CD4-positive, alpha-beta T cell treated with Interferon gamma for 1 hour (primary cell): Measurements from ENCODE around the gene CNN2.

ENCODE experiments used
- DNase-seq: peaks from one replicate; pipeline ENCODE4 v3.0.0-alpha.2; 2020

CNN2 gene

DNA sequence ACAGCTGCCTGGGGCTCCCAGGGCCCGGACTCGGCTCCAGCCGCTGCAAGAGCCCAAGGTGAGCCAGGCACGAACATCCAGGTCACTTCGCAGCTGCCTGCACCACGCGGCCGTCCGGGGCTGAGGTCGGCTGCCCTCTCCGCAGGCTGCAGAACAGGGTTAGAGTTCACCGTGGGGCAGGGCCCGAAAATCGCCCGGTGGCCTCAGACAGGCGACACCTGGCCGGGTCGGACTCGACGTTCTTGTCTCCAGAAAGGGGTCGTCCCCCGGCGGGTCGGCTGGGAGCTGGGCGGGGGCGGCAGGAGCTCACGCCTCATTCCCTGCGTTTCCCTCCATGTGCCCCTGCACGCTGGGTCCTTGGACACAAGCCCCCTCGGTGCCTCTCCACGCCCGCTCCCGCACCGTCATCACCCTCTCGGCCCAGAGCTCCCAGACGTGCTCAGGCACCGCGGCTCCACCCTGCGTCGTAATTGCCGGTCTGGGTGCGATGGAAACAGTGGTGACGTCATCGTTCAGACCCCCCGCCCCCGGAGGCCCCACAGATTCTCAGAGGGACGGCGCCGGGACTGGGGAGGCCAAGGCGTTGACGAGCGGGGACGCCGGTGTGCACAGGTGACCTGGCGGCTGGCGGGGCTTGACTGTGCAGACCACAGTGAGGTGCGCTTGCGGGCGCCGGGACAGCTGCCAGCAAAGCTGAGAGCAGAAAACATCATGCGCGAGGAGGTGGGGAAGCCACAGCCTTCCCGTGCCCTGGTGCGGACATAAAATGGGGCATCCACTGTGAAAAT is 30.2 kb upstream of the CNN2 start:
- peak; percentile 88 for DNase-seq

DNA sequence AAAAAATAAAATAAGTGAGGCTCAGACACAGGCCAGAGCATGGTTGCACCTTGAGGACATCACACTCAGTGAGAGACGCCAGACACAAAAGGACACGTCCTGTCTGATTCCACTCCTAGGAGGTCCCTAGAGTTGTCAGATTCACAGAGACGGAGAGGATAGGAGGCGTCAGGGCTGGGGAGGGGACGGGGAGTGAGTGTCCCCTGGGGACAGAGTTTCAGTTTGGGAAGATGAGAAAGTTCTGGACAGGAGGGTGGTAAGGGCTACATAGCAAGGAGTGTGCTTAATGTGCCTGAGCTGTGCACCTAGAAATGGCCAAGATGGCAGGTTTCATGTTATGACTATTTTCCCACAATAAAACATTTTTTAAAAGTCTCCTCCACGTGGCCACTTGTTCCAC is 28.3 kb upstream of the CNN2 start:
- no peak for DNase-seq

DNA sequence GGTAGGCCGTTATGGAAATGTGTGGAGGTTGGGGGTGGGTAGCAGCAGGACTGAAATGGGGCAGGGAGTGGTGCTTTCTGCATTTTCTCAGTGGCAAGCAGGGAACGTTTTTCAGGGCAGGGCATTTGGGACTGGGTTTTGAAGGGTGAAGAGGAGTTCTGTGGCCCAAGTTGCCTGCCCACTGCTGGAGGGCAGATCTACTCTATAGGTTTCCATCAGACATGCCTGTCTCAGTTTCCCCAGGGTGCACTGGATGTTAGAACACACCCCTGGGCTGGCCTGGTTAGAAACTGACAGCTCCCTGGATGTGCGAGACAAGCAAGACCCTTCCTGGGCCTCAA is 27.1 kb upstream of the CNN2 start:
- DNase-seq = no peak

DNA sequence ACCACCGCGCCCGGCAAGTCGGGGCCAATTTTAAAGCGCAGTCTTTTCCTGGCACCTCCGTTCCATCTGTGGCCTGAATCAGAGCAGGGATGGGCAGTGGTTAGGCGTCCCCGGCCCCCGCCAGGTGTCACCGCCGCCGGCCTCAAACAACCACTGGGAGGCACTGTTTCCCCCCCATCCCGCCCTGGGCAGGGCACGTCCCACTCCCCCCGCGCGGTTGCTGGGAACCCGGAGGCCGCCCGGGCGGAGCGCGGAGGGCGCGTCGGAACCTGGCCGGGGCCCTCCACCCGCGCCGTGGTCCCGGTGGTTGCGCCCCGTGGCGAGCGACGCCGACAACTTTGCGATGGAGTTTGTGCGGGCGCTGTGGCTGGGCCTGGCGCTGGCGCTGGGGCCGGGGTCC is 26.3 kb upstream of the CNN2 start, which contains the start of gene GRIN3B:
Gene GRIN3B, plus strand, starts transcription at position 325 of the 400 bp plus-strand sequence. Its CDS starts 19 bp downstream, at position 344.
- peak; percentile 65 for DNase-seq

DNA sequence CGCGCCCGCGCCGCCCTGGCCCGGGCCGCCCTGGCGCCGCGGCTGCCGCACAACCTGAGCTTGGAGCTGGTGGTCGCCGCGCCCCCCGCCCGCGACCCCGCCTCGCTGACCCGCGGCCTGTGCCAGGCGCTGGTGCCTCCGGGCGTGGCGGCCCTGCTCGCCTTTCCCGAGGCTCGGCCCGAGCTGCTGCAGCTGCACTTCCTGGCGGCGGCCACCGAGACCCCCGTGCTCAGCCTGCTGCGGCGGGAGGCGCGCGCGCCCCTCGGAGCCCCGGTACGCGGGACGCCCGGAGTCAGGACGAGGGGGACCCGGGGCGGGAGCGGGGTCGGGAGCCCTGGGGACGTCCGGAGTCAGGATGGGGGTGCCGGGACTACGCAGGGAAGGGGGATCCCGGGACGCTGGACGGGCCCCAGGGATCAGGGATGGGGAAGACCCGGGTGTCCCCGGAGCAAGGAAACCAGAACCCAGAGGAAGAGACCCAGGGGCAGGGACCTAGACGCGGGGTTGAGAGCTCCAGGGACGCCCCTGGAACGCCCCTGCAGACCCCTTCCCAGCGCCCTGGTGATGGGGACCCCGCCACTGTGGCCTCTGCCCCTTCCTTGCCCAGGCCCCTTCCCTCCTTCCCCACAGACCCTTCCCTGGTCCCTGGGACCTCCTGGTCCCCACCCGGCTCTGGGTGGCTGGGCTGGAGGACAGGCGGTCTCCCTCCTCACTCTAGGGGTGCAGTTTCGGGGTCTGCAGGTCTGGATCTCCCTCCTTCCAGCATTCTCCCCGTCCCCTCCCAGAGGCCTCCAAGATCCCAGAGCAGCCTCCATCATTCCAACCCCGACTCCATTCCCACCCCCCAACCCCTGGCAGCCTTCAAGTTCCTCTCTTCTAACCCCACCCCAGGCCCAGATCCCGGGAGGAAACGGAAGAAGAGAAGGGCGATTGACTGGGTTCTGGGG is 25.5 kb upstream of the CNN2 start:
- no peak for DNase-seq

DNA sequence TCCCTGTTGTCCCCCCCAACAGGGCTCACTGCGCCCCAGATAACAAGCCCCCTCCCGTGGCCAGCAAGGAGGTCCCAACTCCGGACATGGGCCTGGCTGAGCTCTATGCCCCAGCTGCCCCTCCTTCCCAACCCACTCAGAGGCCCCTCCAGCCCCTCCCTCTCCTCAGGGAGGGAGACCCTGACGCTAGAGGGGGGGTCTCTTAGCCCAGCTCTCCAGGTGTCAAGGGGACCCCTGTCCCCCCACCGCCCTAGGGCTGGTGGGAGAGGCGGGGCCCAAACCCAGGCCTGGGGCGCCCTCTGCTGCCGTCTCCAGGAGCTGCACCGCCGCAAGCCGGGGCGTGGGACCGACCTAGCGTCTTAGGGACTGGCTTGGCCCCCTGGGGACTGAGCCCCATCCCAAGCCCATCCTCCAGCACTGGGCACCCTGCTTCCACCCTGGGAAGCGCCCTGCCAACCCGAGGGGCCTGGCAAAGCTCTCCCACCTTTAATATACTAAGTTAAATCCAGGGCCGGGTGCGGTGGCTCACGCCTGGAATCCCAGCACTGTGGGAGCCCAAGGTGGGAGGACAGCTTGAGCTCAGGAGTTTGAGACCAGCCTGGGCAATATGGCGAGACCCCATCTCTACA is 24.8 kb upstream of the CNN2 start:
- DNase-seq = peak; percentile 60

DNA sequence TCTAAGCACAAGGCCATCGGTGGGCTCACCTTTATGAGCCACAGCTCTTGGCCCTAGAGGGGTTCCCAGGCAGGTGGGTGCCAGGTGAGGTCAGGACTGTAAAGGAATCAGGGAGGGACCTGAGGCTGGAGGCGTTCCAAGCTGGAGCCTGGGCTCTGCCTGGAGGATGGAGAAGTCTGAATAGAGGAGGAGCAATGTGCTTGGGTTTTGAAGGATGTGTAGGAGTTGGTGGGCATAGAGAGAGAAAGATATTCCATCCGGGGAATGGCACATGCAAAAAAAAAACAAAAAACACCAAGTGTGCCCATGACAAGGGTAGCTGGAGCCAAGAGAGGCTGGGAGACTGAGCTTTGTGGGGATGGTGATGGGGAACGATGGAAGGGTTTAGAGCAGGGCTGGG is 23.8 kb upstream of the CNN2 start:
- no peak for DNase-seq

DNA sequence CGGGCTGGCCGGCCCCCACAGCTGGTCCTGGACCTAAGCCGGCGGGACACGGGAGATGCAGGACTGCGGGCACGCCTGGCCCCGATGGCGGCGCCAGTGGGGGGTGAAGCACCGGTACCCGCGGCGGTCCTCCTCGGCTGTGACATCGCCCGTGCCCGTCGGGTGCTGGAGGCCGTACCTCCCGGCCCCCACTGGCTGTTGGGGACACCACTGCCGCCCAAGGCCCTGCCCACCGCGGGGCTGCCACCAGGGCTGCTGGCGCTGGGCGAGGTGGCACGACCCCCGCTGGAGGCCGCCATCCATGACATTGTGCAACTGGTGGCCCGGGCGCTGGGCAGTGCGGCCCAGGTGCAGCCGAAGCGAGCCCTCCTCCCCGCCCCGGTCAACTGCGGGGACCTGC is 23.1 kb upstream of the CNN2 start:
- no peak for DNase-seq

DNA sequence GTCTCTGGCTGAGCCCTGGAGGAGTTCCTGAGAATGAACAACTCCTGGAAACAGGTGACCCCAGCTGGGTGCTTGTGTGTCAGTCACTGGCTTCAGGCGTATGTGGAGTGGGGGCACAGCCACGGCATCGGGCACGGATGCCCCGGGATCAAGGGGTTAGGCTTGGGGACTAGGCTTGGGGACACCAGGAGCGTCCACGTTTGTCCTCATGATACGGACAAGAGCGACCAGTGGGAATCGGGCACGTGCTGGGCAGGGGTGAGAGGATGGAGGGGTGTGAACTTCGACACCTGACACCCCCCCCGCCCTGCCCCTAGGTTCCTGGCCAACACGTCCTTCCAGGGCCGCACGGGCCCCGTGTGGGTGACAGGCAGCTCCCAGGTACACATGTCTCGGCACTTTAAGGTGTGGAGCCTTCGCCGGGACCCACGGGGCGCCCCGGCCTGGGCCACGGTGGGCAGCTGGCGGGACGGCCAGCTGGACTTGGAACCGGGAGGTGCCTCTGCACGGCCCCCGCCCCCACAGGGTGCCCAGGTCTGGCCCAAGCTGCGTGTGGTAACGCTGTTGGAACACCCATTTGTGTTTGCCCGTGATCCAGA is 22.1 kb upstream of the CNN2 start:
- DNase-seq = no peak

DNA sequence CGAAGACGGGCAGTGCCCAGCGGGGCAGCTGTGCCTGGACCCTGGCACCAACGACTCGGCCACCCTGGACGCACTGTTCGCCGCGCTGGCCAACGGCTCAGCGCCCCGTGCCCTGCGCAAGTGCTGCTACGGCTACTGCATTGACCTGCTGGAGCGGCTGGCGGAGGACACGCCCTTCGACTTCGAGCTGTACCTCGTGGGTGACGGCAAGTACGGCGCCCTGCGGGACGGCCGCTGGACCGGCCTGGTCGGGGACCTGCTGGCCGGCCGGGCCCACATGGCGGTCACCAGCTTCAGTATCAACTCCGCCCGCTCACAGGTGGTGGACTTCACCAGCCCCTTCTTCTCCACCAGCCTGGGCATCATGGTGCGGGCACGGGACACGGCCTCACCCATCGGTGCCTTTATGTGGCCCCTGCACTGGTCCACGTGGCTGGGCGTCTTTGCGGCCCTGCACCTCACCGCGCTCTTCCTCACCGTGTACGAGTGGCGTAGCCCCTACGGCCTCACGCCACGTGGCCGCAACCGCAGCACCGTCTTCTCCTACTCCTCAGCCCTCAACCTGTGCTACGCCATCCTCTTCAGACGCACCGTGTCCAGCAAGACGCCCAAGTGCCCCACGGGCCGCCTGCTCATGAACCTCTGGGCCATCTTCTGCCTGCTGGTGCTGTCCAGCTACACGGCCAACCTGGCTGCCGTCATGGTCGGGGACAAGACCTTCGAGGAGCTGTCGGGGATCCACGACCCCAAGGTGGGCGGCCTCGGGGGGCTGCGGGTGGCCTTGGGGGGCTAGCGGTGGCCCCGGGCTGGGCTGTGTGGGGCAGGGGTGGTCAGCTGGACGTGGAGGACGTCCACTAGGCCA is 21.4 kb upstream of the CNN2 start:
- DNase-seq = no peak

DNA sequence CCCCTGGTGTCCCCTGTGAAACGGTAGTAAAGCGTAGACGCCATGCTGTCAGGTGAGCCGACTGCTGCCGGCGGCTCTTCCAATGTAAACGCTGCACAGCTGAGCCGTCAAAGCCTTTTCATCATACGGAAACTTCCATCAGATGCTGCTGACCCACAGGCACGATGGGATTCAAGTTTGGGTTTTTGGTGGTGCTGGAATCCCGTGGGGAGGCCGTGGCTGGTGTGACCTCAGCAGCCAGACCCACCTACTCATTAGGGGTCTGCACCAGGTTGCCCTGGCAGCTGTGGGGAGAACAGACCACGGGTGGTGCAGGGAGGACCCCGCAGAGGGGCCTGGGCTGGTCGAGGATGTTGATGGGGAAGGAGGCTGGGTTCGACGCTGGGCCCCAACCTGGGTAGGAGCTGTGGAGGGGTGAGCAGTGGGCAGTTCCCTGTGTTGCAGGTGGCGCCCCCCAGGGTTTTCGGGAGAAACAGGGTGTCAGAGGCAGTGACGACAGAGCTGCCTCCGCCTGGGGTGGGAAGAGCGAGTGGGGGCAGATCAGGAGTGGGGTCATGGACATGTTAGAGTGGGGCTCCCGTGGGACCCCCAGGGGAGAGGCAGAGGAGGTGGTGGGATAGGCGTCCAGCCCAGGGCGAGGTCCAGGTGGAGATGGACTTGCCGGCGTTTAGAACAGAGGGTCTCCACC is 19.6 kb upstream of the CNN2 start:
- no peak for DNase-seq

DNA sequence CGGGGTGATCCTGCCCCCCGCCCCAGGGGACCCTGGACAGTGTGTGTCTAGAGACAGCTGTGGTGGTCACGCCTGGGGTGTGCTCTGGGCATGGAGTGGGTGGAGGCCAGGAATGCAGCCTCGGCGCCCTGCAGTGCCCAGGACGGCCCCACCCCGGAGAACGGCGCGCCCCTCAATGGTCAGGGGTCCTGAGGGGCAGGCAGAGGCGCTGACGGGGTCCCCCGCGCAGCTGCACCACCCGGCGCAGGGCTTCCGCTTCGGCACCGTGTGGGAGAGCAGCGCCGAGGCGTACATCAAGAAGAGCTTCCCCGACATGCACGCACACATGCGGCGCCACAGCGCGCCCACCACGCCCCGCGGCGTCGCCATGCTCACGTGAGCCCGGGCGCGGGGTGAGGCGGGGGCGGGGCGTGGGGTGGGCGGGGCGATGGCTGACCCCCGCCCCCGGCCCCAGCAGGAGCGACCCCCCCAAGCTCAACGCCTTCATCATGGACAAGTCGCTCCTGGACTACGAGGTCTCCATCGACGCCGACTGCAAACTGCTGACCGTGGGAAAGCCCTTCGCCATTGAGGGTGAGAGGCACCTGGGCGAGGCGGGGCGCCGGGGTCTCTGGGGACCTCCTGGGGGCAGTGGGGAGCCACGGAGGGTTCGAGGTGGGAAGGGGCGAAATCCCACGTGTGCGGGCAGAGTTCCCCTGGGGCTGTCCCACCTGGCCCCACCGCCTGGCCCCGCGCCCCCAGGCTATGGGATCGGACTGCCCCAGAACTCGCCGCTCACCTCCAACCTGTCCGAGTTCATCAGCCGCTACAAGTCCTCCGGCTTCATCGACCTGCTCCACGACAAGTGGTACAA is 18.8 kb upstream of the CNN2 start:
- no peak for DNase-seq

DNA sequence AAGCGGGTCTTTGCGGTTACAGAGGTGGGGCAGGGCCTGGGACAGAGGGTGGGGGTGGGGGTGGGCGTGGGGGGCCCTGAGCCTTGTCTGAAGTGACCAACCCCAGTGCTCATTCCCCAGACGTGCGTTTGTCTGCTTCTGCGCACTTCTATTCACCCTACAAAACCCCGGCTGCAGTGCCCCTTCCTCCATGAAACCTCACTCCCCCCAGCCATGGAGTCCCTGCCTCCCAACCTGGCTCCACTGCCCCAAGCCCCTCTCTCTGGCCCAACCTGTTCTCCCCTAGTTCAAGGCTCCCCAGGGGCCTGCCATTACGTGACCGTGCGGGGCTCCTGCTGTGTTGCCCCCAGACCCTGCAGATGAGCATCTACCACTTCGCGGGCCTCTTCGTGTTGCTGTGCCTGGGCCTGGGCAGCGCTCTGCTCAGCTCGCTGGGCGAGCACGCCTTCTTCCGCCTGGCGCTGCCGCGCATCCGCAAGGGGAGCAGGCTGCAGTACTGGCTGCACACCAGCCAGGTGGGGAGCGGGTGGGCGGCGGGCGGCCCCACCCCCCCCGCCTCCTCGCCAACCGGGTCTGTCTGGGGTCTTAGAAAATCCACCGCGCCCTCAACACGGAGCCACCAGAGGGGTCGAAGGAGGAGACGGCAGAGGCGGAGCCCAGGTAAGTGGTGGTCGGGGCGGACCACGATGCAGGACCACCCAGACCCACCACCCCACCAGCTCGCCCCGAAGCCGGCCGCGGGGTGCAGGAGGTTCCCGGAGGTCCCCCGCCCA is 18.0 kb upstream of the CNN2 start:
- DNase-seq = no peak

DNA sequence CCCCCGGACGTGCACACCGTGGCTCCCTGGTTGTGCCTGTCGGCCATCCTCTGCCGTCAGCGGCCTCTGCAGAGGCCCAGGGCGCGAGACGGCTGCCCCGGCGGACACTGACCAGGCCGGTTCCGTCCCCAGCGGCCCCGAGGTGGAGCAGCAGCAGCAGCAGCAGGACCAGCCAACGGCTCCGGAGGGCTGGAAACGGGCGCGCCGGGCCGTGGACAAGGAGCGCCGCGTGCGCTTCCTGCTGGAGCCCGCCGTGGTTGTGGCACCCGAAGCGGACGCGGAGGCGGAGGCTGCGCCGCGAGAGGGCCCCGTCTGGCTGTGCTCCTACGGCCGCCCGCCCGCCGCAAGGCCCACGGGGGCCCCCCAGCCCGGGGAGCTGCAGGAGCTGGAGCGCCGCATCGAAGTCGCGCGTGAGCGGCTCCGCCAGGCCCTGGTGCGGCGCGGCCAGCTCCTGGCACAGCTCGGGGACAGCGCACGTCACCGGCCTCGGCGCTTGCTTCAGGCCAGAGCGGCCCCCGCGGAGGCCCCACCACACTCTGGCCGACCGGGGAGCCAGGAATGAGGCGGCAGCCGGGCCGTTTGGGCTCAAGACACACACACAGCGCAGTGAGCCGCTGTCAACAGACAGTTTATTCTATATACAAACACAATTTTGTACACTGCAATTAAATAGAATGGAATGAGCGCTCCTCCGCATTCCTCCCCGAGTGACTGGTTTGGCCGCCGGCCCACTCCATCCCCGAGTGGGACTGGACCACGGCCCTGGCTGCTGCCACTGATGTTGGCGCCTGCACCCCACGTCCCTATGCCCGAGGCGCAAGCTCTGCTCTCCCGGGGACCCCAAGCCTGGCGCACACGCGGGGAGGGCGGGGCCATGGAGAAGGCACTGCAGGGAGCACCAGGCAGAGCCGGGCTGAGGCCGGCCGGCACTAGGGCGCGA is 17.1 kb upstream of the CNN2 start:
- DNase-seq = no peak

DNA sequence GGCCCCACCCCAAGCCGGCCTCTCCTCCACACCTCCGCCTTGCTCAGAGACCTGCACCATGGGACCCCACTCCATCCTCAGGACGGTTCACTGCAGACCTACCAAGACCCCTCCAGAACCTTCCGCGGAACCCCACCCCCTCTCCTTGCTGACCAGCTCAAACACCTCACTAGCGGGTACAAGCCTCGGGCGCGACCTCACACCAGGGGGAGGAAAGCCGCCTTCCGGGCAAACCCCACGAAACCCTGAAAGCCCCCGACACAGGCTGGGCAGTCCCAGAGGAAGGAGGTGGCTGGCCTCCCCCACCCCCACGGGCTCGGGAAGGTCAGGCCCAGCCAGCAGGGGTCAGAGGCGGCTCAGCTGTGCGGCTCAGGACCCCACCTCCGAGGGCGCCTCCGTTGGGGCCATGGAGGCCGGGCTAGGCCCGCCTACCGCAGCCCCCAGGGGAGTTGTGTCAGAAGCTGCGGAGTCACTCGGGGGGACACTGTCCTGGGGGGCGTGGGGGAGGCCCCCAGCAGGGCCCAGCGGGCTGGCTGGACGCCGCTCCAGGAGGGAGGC is 16.3 kb upstream of the CNN2 start:
- DNase-seq = no peak

DNA sequence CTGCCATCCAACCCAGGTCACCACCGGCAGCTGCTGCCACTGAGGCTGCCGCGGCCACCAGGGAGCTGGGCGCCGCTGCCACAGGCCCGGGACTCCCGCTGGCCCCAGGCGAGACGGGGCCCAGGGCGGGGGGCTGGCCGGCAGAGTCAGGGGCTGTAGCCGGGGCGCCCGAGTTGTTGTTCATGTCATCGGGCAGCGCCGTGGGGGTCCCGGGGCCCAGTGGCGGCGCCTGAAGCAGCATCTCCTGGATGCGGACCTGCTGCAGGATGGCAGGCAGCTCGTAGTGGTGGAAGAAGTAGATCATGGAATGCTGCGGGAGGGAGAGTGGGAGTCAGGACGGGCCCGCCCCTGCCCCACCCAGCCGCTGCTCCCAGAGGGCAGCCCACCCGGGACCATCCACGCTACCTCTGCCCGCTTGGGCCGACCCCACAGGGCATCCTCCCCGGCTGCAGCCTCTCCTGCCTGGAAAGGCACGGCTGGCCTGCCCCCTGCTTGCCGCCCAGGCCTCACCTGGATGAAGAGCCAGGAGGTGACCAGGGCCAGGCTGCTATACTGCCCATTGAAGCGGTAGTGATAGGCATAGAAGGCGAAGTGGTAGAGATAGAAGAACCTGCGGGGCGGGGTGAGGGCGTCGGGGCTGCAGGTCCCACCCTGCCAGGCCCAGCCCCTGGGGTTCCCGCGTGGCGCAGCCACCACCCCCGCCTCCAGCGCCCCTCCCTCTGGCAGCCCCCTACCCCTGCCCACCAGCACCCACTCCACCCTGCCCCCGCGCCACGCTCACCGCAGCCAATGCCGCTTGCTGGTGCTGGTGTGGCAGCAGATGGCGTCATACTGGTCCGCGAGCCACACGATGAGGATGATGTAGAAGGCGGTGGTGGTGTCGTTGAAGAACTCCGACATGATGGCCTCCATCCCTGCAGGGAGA is 15.6 kb upstream of the CNN2 start:
- no peak for DNase-seq

DNA sequence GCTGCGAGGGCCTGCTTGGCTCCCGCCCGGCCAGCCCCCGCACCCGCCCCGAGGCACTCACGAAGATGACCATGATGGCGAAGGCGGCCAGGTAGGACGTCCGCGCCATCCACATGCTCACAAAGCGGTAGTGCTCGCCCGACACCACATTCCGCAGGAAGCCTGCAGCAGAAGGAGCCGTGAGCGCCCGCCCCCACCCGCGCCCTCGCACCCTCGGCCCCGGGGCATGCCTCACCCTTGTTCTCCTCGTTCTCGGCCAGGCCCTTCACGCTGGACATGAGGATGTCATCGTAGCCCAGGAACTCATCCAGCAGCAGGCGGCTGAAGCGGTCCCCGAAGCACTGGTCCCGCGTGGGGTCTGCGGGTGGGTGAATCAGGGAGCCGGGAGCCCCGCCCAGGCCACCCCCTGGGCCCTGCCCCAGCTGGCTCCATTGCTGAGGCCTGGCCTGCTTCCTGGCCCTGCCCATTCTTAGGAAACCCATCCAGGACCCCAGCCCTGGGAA is 14.5 kb upstream of the CNN2 start:
- no peak for DNase-seq
